SU-DHL-6 (cell line): ENCODE data around the gene NACC2.

Source experiments
- EZH2phosphoT487 ChIP-seq: fragments of 200-600 bp; sonication (generic), shearing (Covaris generic); conservative IDR thresholded peaks from 2 replicates; pipeline ENCODE4 v1.6.1; 2018; ENCODE audit warnings: mild to moderate bottlenecking, antibody characterized with exemption, low read length, moderate library complexity, mixed read lengths
- TF ChIP-seq, protein P1 (sequence below): fragments of 200-600 bp; sonication (generic); IDR thresholded peaks from one replicate; pipeline ENCODE4 v1.5.1; 2017; ENCODE audit warnings: antibody characterized with exemption, mild to moderate bottlenecking, low read length, moderate library complexity; ENCODE audit not compliant: insufficient read depth, poor library complexity, severe bottlenecking

- TF ChIP-seq, protein P1, sequence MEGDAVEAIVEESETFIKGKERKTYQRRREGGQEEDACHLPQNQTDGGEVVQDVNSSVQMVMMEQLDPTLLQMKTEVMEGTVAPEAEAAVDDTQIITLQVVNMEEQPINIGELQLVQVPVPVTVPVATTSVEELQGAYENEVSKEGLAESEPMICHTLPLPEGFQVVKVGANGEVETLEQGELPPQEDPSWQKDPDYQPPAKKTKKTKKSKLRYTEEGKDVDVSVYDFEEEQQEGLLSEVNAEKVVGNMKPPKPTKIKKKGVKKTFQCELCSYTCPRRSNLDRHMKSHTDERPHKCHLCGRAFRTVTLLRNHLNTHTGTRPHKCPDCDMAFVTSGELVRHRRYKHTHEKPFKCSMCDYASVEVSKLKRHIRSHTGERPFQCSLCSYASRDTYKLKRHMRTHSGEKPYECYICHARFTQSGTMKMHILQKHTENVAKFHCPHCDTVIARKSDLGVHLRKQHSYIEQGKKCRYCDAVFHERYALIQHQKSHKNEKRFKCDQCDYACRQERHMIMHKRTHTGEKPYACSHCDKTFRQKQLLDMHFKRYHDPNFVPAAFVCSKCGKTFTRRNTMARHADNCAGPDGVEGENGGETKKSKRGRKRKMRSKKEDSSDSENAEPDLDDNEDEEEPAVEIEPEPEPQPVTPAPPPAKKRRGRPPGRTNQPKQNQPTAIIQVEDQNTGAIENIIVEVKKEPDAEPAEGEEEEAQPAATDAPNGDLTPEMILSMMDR: no peak
- no peak for TF ChIP-seq EZH2phosphoT487
Observed at GRCh38 chr9:135983208-135984071, 111.6 kb downstream of the NACC2 start.
